Esophagus muscularis mucosa (tissue), 4 donors: ENCODE measurements around the gene GFPT2.

ENCODE experiments used
- CTCF ChIP-seq, 3 experiments: fragments of 200-600 bp in 2 of 3; fragments of 450-650 bp in 1 of 3; sonication (generic) in 2 of 3; IDR thresholded peaks; one replicate each; pipeline ENCODE4 v1.5.1; 2017 to 2019; ENCODE audit warnings: antibody characterized with exemption in 3 of 3, mild to moderate bottlenecking in 2 of 3, moderate library complexity in 1 of 3
- EP300 ChIP-seq: sonication (generic); formaldehyde crosslinking; IDR thresholded peaks from one replicate; pipeline ENCODE4 v1.6.1; 2017; ENCODE audit warnings: antibody characterized with exemption
- POLR2A ChIP-seq: fragments of 450-650 bp; IDR thresholded peaks from one replicate; pipeline ENCODE4 v1.6.1; 2017; ENCODE audit warnings: antibody characterized with exemption, moderate library complexity, mild to moderate bottlenecking, low read depth
- POLR2AphosphoS5 ChIP-seq, 2 donors: sonication (generic); formaldehyde crosslinking; IDR thresholded peaks; one replicate each; pipeline ENCODE4 v1.6.1; 2017; ENCODE audit warnings: antibody characterized with exemption in 2 of 2

- TF ChIP-seq POLR2A, result no peak
- TF ChIP-seq CTCF (IDR thresholded peaks at IDR 0.05), result no peak
- TF ChIP-seq POLR2AphosphoS5 (IDR thresholded peaks at IDR 0.05), result no peak
- no peak for TF ChIP-seq EP300
These were observed 2.2 kb downstream of the GFPT2 start for GRCh38 chr5:180350711-180351465.
